GM13977 (cell line): ENCODE results near the gene MAP4K1.

Experiments
- DNase-seq: peaks from one replicate; pipeline ENCODE4 v3.0.0; 2012; ENCODE audit warnings: low spot score
- CTCF ChIP-seq: IDR thresholded peaks from 2 replicates; pipeline ENCODE4 v1.5.1; 2012; ENCODE audit warnings: mild to moderate bottlenecking, control low read depth; ENCODE audit not compliant: insufficient read depth; ENCODE audit errors: extremely low read depth, missing control alignments
- in situ Hi-C: fragments of 300-500 bp; cut with MboI; formaldehyde crosslinking; loops from one replicate; pipeline ENCODE4 v1.12.0; 2022; ENCODE audit warnings: low sequenced_read_pairs, low pct_unique_long_range_greater_than_20kb, mixed read lengths, inconsistent platforms; ENCODE audit not compliant: unreplicated experiment

The MAP4K1 gene

GRCh38 chr19:38619361-38620174 lies 1.8 kb upstream of the MAP4K1 start:
- no peak for DNase-seq
- no peak for TF ChIP-seq CTCF
- in situ Hi-C loops: no loop called here

- in situ Hi-C loops: no loop called here
- DNase-seq: peak; percentile 98
- no peak for TF ChIP-seq CTCF
Observed at GRCh38 chr19:38618590-38619360, 1.0 kb upstream of the MAP4K1 start, which contains the start of gene EIF3K. EIF3K (plus strand) TSS chr19:38619188; CDS start chr19:38619269, 81 bp downstream.

- in situ Hi-C loops: no loop called here
Observed at GRCh38 chr19:38617283-38617763, 430 bp downstream of the MAP4K1 start.

GRCh38 chr19:38616265-38616664 lies 1.5 kb downstream of the MAP4K1 start:
- in situ Hi-C loops: no loop called here
- no peak for TF ChIP-seq CTCF
- no peak for DNase-seq

More at GRCh38 chr19:38617283-38617763, 430 bp downstream of the MAP4K1 start:
- DNase-seq: no peak
- TF ChIP-seq CTCF: no peak

GRCh38 chr19:38615007-38615581 lies 2.7 kb downstream of the MAP4K1 start:
- no peak for TF ChIP-seq CTCF
- in situ Hi-C loops: no loop called here
- DNase-seq: no peak

GRCh38 chr19:38614289-38614688 lies 3.5 kb downstream of the MAP4K1 start:
- in situ Hi-C loops: no loop called here
- no peak for DNase-seq
- no peak for TF ChIP-seq CTCF
